DMS 273 (cell line): ENCODE data around the gene SRSF4.
"Not testable (repeated sequence)": the region's sequence is repeated elsewhere in the genome, so short reads cannot be mapped to it uniquely, and the experiment has no call there.

Experiments
- DNase-seq: peaks from one replicate; lab custom pipeline; 2025; ENCODE audit not compliant: unreplicated experiment; lab: John Stamatoyannopoulos, UW

Gene SRSF4

DNA sequence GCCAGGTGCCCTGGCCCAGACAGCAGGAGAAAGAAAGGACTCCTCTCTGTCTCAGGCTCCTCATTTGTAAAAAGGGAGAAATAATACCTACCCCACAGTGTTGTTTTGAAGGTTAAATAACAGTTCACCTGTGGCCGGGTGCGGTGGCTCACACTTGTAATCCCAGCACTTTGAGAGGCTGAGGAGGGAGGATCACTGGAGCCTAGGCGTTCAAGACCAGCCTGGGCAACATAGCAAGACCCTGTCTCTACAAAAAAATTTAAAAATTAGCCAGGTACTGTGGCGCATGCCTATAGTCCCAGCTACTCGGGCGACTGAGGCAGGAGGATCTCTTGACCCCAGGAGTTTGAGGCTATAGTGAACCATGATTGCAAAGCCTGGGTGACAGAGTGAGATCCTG is 55.5 kb downstream of the SRSF4 start:
- DNase-seq = no peak

DNA sequence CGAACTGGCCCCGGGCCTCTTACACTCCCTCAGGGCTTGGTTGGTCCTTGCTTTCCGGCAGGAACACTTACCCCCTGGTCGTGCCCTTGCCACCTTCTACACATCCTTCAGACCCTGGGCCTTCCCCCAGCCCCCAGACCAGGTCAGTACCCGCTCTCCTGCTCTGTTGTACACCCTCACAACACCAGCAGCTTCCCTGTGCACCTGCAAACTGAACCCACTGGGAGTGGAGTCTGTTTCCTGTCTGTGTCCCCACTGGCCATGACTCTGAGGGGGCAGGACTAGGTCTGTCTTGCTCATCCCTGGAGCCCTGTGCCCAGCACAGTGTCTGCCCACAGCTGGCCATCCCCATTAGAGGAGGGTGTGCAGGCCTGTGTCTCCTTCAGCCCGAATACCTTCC is 55.9 kb downstream of the SRSF4 start:
- no peak for DNase-seq

DNA sequence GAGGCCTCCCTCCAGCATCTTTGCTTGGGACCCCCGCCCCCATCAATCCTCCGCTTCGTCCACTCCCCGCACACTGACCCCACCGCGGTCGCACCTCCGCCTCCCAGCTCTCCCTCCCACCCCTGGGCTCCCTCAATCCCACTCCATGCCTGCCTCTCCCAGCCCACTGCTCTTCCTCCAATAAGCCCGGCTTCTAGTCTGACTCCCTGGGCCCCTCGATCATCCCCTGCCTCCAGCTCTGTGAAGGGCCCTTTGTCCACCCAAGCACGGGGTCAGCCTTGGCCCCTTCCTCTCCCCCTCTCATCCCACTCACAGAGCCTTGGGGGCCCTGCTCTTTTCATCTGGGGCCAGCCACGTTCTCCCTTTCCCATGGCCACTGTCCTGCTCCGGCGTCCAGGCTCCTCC is 56.5 kb downstream of the SRSF4 start:
- DNase-seq = no peak

DNA sequence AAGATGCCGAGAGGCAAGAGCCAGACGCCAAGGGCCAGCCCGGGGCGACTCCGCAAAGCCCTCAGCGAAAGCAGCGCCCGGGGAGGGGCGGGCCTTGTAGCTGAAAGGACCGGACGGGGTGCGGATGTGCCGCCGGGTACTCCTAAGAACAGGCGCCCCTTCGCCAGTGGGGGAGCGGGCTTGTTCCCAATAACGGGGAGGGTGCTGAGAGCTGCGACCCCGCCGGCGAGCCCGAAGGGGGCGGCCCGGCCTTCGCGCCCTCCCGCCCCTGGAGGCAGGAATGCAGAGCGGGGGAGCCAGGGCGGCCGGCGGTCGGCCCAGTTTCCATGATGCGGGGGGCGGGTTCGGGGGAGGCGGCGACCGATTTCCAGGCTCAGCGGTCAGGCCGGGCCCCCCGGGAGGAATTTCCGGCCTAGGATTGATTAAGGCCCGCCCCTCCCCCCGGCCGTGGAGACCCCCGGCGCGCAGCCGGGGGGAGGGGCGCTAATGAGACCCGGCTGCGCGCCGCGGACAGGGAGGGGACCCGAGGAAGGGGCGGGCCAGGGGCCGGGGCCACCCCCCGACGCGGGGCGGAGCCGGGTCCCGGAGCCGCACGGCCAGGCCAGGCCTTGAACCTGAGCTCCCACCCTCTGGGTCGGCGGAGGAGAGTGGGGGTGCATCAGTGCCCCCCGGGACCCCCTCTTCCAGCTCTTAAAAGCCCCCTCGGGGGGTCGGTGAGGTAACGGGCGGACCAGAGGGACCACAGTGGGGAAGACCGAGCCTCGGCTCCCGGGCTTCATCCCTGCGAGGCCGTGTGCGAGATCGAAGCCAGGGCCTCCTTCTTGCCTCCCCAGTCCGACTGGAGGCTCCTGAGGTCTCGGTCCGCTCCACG is 57.1 kb downstream of the SRSF4 start:
- DNase-seq = peak; percentile 78

DNA sequence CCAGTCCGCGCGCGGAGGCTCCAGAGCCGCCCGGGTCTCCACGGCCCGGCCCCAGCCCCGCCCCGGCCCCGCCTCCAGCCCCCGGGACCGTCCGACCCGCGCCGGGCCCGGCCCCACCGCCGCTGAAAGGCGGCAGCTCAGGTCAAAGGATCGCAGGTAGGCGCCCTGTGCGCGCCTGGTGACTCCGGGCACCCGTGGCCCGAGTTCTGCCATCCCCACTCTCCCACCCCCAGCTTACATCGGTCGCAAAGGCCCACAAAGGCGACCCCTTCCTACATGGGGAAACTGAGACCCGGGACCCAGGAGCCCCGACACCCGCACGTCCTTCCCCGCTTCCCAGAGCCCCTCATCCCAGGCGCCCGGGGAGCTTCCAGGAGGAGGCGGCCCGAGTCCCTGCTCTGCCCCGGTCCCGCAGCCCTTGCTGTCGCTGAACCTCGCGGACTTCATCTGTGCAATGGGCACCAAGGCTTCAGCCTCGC is 57.8 kb downstream of the SRSF4 start, which contains the start of gene TMEM200B:
Gene TMEM200B, minus strand, starts transcription at position 17 of the 479 bp plus-strand sequence. CDS start 2,075 bp downstream, outside the sequence.
- DNase-seq = peak; percentile 39

DNA sequence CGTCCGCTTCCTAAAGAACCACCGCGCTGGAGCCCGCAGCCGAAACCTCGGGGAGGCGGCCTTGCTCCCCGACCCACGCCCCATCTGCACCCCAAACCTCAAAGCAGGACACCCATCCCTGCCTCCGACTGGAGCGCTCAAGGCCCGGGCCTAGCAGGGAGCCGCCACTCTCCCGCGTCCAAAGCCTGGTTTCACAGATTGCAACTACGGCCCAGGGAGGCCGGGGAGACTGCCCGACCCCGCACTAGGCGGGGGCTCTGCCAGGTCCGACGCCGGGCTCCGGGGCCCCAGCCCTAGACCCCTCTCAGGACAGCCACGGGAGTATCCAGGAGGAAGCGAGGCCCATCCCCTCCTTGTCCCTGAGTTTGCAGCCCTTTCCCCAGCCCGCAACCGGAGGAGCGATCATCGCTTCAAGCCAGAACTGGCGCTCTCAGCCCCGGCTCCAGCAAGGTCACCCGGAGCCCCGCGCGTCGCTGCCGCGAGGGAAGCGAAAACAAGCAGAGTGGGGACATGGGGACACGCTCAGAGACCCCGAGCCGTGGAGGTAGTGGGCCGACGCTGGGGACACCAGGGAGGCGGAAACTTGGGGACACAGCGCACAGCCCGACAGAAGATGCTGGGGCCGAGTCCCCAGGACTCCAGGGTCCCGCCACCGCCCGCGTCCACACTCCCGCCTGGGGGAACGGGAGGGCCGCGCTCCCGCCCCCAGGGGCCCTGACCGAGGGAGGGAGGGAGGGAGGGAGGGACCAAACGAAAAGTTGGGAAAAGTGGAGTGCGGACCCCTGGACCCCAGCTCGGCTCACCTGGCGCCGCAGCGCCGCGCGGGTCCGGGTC is 58.4 kb downstream of the SRSF4 start:
- peak; percentile 62 for DNase-seq

DNA sequence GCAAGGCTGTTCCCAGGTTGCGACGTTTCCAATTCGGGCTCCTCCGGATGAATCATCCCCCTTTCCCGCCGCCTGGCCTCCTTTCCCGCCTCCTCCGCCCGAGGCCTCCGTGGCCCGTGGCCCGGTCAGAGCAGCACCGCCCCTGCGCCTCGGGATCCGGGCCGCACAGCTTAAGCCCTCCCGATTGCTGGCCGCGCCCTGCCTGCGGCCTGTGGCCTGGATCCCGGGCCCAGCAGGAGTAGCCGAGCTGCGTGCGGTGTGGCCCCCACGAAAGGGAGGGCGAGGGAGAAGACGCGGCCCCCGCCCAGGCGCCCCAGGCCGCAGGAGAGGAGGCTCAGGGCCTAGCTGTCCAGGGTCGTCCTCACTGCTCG is 59.0 kb downstream of the SRSF4 start:
- DNase-seq = peak; percentile 66

DNA sequence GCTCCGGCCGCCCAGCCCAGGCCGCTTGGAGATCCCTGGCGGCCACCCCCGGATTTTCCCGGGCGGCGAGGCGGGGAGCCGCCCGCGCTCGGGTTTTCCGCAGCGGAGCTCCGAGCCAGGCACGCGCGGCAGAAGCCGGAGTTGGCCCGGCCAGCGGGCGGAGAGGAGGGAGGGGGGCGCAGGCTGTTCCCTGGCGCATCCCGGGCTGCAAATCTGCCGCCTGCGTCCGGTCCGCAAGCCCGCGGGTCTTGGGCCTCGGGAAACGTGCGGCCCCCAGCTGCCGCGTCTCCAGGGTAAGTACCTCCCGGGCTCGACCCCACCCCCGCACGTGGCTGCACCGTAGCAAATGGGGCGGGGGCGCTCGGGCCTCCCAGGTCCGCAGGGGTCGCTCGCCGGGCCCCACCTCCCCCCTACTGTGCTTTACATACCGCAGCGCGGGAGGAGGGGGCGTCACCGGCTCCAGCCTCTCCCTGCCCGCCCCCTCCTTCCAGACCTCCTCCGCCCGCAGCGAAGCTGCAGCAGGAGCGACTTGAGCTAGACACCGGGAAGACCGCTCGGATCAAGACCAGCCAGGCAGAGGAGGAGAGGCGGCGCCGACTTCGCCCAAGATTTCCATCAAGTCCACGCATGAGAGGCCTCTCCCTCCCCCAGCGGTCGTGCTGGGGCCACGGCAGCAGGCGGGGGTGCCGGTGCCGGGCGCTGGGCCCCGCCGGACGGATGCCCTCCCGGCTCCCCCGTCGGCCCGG is 59.6 kb downstream of the SRSF4 start:
- DNase-seq = peak; percentile 75

DNA sequence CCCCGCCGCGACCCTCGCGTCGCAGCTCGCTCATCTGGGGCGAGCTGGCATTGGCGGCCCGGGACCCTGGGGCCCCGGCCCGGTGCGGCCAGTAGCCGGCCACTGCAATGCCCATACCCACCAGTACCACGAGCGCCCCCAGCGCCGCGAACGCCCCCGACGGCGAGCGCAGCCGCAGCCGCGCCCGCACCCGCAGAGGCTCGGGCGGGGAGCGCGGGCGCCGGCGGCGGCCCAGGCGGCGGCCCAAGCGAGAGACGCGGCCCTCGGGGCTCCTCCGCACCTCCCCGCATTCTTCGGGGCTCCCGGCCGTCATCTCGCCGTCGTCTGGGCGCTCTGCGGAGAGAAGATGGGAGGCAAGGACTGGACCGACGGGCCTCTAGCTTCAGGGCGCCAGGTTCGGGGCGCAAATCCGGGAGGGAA is 60.2 kb downstream of the SRSF4 start:
- DNase-seq = peak; percentile 69

DNA sequence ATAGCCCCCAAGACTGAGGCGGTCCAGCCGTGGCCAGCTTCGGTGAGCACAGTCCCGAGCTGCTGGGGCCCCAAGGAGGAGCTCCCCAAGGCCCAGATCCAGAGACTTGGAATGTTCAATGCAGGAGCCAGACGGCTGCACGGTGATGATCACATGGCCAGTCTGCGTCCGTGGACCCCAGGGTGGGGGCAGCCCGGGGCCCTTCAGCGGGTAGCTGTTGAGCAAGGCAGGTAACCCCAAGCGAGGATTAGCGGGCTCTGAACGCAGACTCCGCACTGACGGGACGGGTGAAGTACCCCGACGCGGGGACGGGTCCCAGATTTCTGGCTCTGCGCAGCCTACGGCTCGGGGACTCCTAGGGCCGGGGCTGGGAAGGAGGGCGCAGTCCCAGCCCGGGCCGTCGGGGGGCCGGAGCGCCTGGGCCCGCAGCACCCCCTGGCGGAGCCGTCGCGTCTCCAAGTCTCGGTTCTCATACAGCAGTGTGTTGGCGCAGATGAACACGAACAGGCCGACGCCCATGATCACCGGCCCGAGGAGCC is 60.7 kb downstream of the SRSF4 start:
- peak; percentile 87 for DNase-seq

DNA sequence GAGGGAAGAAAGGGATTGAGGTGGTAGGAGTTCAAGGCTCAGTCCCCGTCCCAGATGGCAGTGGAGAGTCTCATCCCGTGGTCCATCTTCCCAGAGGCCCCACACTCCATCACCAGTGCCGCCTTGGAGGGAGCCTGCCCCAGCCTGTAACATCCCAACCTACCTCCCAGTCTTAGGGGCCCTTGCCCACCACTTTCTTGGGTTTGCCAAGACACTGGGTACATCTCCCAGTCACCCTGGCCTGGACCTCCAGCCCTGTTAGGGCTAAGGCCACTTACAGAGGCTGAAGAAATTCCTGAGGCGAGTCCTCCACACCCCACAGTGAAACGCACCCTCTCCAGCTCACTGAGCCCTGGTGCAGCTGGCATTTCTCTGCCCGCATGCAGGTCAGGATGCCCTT is 61.3 kb downstream of the SRSF4 start:
- no peak for DNase-seq

DNA sequence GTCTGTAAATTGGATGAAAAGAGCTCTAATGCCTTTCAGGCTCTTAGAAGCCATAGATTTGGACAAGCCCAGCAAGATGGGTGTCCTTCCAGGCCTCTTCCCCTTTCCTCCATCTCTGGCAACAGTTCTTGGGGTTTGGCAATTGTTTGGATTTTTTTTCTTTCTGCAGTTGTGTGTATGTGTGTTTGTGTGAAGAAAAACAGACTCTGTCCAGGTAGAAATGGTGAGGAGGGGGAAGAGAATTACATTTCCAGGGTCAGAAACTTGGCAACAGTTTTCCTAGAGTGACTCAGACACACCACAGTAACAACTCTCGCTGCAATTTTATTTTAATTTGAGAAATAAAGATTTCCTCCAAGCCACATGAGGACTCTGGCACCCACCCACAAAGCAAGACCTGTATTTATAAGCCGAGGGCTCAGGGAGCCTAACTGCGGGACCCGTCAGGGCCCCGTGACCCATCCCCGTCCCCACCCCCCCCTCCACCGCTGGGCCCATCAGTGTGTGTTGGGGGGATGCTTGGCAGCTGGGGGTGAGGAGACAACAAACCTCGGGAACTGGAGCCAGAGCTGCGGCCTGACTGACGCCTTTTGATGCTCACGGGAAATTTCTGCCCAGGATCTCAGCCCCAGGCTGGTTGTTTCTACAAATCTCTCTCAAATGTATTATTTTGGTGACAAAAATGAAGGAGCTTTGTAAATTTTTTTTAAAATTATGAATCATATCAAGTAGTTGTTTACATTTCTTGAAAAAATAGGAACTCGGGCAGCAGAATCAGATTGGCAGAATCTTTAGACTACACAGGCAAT is 62.4 kb downstream of the SRSF4 start:
- DNase-seq = no peak

DNA sequence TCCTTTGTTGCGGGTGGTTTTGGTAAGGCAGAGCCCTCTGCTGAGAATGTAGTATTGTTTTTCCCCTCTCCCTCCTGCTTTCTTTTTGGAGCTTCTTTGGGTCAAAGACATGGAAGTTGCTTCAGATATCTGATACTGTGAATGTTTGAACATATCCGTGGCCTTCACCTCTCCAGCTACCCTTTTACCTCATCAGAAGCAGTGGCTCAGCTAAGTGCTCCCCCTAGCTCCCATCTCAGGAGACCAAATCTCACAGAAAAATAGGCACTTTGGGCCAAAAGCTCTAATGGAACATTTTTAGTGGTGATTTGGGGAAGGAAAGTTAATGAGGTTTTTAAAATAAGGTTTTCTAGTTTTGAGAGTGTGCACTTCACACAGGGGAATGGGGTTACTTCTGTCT is 64.3 kb downstream of the SRSF4 start:
- DNase-seq = no peak

DNA sequence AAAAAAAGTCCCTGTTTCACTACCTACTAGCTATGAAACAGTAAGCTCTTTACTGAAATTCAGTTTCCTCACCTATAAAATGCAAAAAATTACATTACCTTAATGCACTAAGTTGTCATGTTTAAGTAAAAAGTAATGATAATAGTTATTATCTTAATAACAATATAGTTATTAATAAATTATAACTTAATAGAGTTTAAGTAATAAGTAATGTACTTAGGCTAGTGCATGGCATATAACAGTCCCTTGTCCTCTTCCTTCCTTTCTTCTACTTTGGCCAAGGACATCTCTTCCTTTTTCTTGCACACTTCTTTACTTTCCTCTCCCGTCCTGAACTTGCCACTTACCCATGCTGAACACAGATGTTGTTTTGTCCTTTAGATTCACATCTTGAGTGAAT is 67.0 kb downstream of the SRSF4 start:
- no peak for DNase-seq

DNA sequence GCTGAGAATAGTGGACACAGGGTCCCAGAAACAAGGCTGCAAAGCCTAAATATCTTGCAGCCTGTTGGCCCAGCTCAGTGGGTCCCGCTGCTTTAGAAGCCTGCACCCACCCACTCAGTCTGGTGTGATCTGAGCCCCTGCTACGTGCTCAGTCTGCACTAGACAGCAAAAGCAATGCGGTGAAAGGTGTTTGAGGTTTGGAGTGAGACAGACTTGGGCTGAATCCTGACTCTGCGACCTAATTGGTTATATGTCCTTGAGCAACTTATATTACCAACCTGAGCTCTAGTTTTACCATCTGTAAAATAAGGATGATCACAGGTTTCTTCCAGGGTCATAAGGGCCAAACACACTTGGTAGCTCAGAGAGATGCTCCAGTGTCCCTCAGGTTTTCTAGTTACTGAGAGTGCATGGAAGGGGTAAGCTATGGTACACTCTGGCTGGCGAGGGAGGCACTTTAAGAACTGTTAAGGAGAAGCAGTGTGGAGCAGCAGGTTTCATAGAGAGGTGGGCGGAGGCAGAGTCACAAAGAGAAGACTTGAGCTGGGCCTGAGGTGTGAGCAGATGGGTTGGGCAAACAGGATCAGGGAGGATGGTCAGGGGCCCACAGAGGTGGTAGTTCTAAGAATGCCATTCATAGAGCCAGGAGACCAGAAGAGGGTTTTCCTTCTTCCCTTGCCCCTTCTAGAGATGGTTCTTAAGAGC is 68.1 kb downstream of the SRSF4 start:
- DNase-seq = no peak

DNA sequence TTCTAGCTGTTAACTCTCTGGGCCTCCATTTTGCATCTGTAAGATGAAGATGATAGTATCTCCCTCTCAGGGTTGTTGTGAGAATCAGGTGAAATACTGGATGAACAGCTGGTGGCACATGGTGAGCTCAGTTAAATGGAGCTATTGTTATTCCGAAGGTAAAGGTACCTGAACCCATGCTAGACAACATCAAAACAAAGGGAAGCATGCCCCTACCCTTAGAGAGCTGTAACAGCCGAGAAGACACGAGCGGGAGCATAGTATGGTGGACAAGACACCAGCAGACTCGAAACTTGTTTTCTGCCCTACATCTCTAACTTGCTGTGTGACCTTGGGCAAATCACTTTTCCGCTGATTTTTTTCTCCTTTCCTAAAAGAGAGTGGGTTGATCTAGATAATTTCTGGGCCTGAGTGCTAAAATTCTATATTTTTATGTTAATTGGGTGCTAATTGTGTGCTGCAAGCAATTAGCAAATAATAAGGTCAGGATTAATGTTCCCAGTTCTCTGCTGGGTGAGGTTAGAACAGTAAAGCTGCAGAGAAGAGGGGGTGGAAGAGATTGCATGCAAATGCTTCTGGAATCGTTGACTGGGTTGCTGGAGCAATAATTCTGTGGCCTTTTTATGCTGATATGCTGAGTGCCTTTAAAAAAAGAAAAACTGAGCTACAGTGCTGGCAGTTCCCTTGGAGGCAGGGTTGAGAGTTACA is 68.8 kb downstream of the SRSF4 start:
- DNase-seq = no peak

DNA sequence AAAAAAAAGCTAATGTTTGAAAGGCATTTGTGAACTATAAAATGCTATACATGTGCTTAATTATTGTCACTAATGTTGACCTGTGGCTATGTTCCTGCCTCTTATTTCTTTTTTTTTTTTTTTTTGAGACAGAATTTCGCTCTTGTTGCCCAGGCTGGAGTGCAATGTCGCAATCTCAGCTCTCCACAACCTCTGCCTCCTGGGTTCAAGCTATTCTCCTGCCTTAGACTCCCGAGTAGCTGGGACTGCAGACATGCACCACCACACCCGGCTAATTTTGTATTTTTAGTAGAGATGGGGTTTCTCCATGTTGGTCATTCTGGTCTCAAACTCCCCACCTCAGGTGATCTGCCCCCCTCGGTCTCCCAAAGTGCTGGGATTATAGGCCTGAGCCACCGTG is 73.7 kb downstream of the SRSF4 start:
- DNase-seq = not testable (repeated sequence)

DNA sequence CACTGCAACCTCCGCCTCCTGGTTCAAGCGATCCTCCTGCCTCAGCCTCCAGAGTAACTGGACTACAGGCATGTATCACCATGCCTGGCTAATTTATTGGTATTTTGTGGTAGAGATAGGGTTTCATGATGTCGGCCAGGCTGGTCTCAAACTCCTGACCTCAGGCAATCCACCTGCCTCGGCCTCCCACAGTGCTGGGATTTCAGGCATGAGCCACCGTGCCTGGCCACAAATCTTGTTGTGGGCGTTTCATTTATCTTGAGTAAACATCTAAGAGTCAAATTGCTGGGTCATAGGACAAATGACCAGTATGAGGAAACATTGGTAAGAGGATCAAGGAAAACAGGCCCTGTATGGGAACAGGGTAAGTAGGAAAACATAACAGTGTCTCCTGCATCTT is 75.9 kb downstream of the SRSF4 start:
- no peak for DNase-seq

DNA sequence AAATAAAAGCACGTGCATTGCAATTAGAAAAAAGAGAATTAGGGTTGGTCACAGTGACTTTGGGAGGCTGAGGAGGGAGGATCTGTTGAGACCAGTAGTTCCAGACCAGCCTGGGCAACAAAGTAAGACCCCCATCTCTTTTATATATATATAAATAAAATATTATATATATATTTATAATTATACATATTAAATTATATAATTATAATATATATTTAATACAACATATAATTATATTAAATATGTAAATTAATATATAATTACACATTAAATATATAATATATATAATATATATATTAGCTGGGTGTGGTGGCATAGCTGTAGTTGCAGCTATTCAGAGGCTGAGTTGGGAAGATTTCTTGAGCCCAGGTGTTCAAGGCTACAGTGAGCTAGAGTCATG is 81.2 kb downstream of the SRSF4 start:
- DNase-seq = no peak
